ENCODE data around the gene SESN3. TPM values are rescaled to one million over a fixed set of nuclear protein-coding genes. Genes with fewer than 3 reads are reported as not detected.

Gene SESN3
- total RNA-seq, 4 donors from 2014 or later: 15.4 to 54.6 (median 32.0) TPM

GRCh38 chr11:95165638-95166037 lies 65.4 kb downstream of the SESN3 start:
- no peak for TF ChIP-seq CTCF (IDR thresholded peaks at IDR 0.05; ENCODE audit: low read depth)

- TF ChIP-seq CTCF (IDR thresholded peaks at IDR 0.05; ENCODE audit: low read depth): no peak
Measured at GRCh38 chr11:95163106-95163505, 67.9 kb downstream of the SESN3 start.

GRCh38 chr11:95161248-95161647 lies 69.8 kb downstream of the SESN3 start:
- no peak for TF ChIP-seq CTCF (IDR thresholded peaks at IDR 0.05; ENCODE audit: low read depth)

GRCh38 chr11:95157824-95158223 lies 73.2 kb downstream of the SESN3 start:
- TF ChIP-seq CTCF (IDR thresholded peaks at IDR 0.05; ENCODE audit: low read depth): no peak

- TF ChIP-seq CTCF (IDR thresholded peaks at IDR 0.05; ENCODE audit: low read depth): no peak
Measured at GRCh38 chr11:95156916-95157541, 74.0 kb downstream of the SESN3 start.

GRCh38 chr11:95156133-95156721 lies 74.8 kb downstream of the SESN3 start:
- no peak for TF ChIP-seq CTCF (IDR thresholded peaks at IDR 0.05; ENCODE audit: low read depth)

- no peak for TF ChIP-seq CTCF (IDR thresholded peaks at IDR 0.05; ENCODE audit: low read depth)
Measured at GRCh38 chr11:95155385-95155784, 75.6 kb downstream of the SESN3 start.

Measured in subcutaneous adipose tissue (tissue), 4 donors.